Activated CD4-positive, alpha-beta T cell treated with anti-CD3 and anti-CD28 coated beads, Interleukin-10, Interleukin-2, amounts not matched to agents 100 ng/mL and 50 ng/mL, durations not matched to agents 16 hours and 8 hours (primary cell): ENCODE results near the gene FANCC.
"Not testable (repeated sequence)": the region's sequence is repeated elsewhere in the genome, so short reads cannot be mapped to it uniquely, and the experiment has no call there.

Experiments
- DNase-seq: peaks from one replicate; pipeline ENCODE4 v3.0.0-alpha.2; 2020

FANCC gene

GRCh38 chr9:95282332-95282731 lies 35.2 kb downstream of the FANCC start:
- DNase-seq: no peak

- DNase-seq: no peak
Observed at GRCh38 chr9:95280745-95281144, 36.8 kb downstream of the FANCC start.

GRCh38 chr9:95277509-95277908 lies 40.0 kb downstream of the FANCC start:
- DNase-seq: no peak

- no peak for DNase-seq
Observed at GRCh38 chr9:95276395-95276954, 41.0 kb downstream of the FANCC start.

GRCh38 chr9:95274160-95274559 lies 43.3 kb downstream of the FANCC start:
- not testable (repeated sequence) for DNase-seq

GRCh38 chr9:95273369-95274022 lies 44.0 kb downstream of the FANCC start:
- DNase-seq: no peak

- no peak for DNase-seq
Observed at GRCh38 chr9:95272830-95273229, 44.7 kb downstream of the FANCC start.

GRCh38 chr9:95270790-95271189 lies 46.7 kb downstream of the FANCC start:
- no peak for DNase-seq

GRCh38 chr9:95269803-95270773 lies 47.4 kb downstream of the FANCC start:
- DNase-seq: not testable (repeated sequence)

GRCh38 chr9:95268681-95269080 lies 48.8 kb downstream of the FANCC start:
- DNase-seq: peak; percentile 20

GRCh38 chr9:95266649-95267048 lies 50.9 kb downstream of the FANCC start:
- DNase-seq: peak; percentile 28

GRCh38 chr9:95265960-95266359 lies 51.5 kb downstream of the FANCC start:
- no peak for DNase-seq

- DNase-seq: no peak
Observed at GRCh38 chr9:95264954-95265615, 52.4 kb downstream of the FANCC start.

- no peak for DNase-seq
Observed at GRCh38 chr9:95261890-95262289, 55.6 kb downstream of the FANCC start.

- no peak for DNase-seq
Observed at GRCh38 chr9:95250462-95251221, 66.9 kb downstream of the FANCC start.

GRCh38 chr9:95249986-95250385 lies 67.5 kb downstream of the FANCC start:
- DNase-seq: no peak

GRCh38 chr9:95246547-95246946 lies 71.0 kb downstream of the FANCC start:
- no peak for DNase-seq

- DNase-seq: no peak
Observed at GRCh38 chr9:95242613-95243012, 74.9 kb downstream of the FANCC start.

GRCh38 chr9:95239071-95239470 lies 78.4 kb downstream of the FANCC start:
- no peak for DNase-seq

- DNase-seq: no peak
Observed at GRCh38 chr9:95237336-95237735, 80.2 kb downstream of the FANCC start.

- no peak for DNase-seq
Observed at GRCh38 chr9:95230046-95230445, 87.5 kb downstream of the FANCC start.

GRCh38 chr9:95229230-95229915 lies 88.1 kb downstream of the FANCC start:
- no peak for DNase-seq
